Bronchial smooth muscle cell (primary cell): ENCODE data around the gene ARSJ. TPM values are rescaled to one million over a fixed set of nuclear protein-coding genes. Genes with fewer than 3 reads are reported as not detected.

Source experiments
- total RNA-seq: library from RNA; depleted of rRNA; stranded (reverse); fragments of >200 nt; gene quantifications from 2 replicates; pipeline ENCODE4 v1.2.1, GENCODE V29; 2014

Gene ARSJ
- total RNA-seq, result 14.7 and 17.0 TPM in 2 replicates

GRCh38 chr4:113979148-113979904 is at the start of gene ARSJ:
Gene ARSJ, minus strand, starts transcription at chr4:113979647. Its CDS starts 813 bp downstream, at chr4:113978834.

Other genes starting within 250 kb of the ARSJ start
- gene CAMK2D, start 217.9 kb downstream of the ARSJ start, total RNA-seq, result 131 and 172 TPM in 2 replicates